OCI-LY3 (cell line): Measurements from ENCODE around the gene ZNF764.

Experiments
- H2AFZ ChIP-seq: fragments of 200-600, 300-600 bp; shearing (Covaris generic); 2 replicates; pipeline ENCODE4 v1.6.0; 2014; ENCODE audit warnings: antibody characterized with exemption, low read depth, low read length
- H3K27ac ChIP-seq: fragments of 200-600, 300-600 bp; sonication (generic); 2 replicates; pipeline ENCODE4 v1.5.1; 2014; ENCODE audit warnings: mild to moderate bottlenecking, low read length, moderate library complexity, mixed read lengths
- H3K27me3 ChIP-seq: fragments of 200-600, 300-600 bp; sonication (generic); 2 replicates; pipeline ENCODE4 v1.6.1; 2014; ENCODE audit warnings: low read depth, low read length, mixed read lengths
- H3K36me3 ChIP-seq: fragments of 200-600, 300-600 bp; sonication (generic); replicated peaks from 2 replicates; pipeline ENCODE3; 2014; ENCODE audit warnings: low read depth, low read length, mixed read lengths
- H3K4me1 ChIP-seq: fragments of 300-600, 200-600 bp; sonication (generic); 2 replicates; pipeline ENCODE4 v1.6.1; 2014; ENCODE audit warnings: low read length, mixed read lengths
- H3K4me2 ChIP-seq: fragments of 200-600, 300-600 bp; sonication (generic); 2 replicates; pipeline ENCODE4 v1.6.1; 2014; ENCODE audit warnings: low read length, mixed read lengths
- H3K4me3 ChIP-seq: fragments of 300-600, 200-600 bp; sonication (generic); 2 replicates; pipeline ENCODE4 v1.5.1; 2014; ENCODE audit warnings: antibody characterized with exemption, mild to moderate bottlenecking, low read length, moderate library complexity
- H3K79me2 ChIP-seq: fragments of 300-600, 200-600 bp; shearing (Covaris generic); 2 replicates; pipeline ENCODE4 v1.6.1; 2014; ENCODE audit warnings: mild to moderate bottlenecking, low read length, mixed read lengths
- H3K9ac ChIP-seq: fragments of 300-600, 200-600 bp; shearing (Covaris generic); 2 replicates; pipeline ENCODE4 v1.6.0; 2014; ENCODE audit warnings: mild to moderate bottlenecking, low read length, moderate library complexity
- H3K9me3 ChIP-seq: fragments of 200-600, 300-600 bp; shearing (Covaris generic); 2 replicates; pipeline ENCODE4 v1.6.1; 2014; ENCODE audit warnings: low read length, mixed read lengths; ENCODE audit not compliant: insufficient read depth
- H4K20me1 ChIP-seq: fragments of 200-600, 300-600 bp; sonication (generic); 2 replicates; pipeline ENCODE4 v1.6.1; 2016; ENCODE audit warnings: low read length, mixed read lengths; ENCODE audit not compliant: insufficient read depth
- CTCF ChIP-seq: fragments of 200-600, 300-600 bp; sonication (generic); IDR thresholded peaks from 2 replicates; pipeline ENCODE4 v1.5.1; 2014; ENCODE audit warnings: antibody characterized with exemption, low read length, low read depth
- EZH2phosphoT487 ChIP-seq: fragments of 200-600 bp; shearing (Covaris generic); IDR thresholded peaks from 2 replicates; pipeline ENCODE4 v1.6.1; 2018; ENCODE audit warnings: antibody characterized with exemption, mixed run types, low read depth

Gene ZNF764

GRCh38 chr16:30585400-30586191 is 27.4 kb upstream of the ZNF764 start, which contains the start of gene ZNF785:
Gene ZNF785 (minus strand): TSS chr16:30585697. CDS start chr16:30585611, 86 bp downstream.
- Histone ChIP-seq H3K36me3 (no peaks in the 10 kb centered on the region), H3K27me3 (no peaks in the 10 kb centered on the region), H4K20me1 (no peaks in the 10 kb centered on the region), H3K4me2 (no peak within 1 kb of the TSS), H3K4me1 (no peaks in the 10 kb centered on the region), H3K27ac (no peak within 1 kb of the TSS), H2AFZ (no peak within 1 kb of the TSS), H3K79me2 (no peaks in the 10 kb centered on the region), H3K9me3 (no peaks in the 10 kb centered on the region), H3K9ac (no peak within 1 kb of the TSS), H3K4me3 (no peak within 1 kb of the TSS)
- TF ChIP-seq CTCF: no peak

GRCh38 chr16:30585022-30585399 is 26.8 kb upstream of the ZNF764 start:
- Histone ChIP-seq H3K4me1 (no peaks in the 10 kb centered on the region), H2AFZ (no peak overlapping the region), H3K27ac (no peak overlapping the region), H3K4me2 (no peak overlapping the region), H4K20me1 (no peaks in the 10 kb centered on the region), H3K9me3 (no peaks in the 10 kb centered on the region), H3K9ac (no peak overlapping the region), H3K27me3 (no peaks in the 10 kb centered on the region), H3K4me3 (no peak overlapping the region), H3K36me3 (no peaks in the 10 kb centered on the region), H3K79me2 (no peaks in the 10 kb centered on the region)
- no peak for TF ChIP-seq CTCF
- no peak for TF ChIP-seq EZH2phosphoT487

DNA sequence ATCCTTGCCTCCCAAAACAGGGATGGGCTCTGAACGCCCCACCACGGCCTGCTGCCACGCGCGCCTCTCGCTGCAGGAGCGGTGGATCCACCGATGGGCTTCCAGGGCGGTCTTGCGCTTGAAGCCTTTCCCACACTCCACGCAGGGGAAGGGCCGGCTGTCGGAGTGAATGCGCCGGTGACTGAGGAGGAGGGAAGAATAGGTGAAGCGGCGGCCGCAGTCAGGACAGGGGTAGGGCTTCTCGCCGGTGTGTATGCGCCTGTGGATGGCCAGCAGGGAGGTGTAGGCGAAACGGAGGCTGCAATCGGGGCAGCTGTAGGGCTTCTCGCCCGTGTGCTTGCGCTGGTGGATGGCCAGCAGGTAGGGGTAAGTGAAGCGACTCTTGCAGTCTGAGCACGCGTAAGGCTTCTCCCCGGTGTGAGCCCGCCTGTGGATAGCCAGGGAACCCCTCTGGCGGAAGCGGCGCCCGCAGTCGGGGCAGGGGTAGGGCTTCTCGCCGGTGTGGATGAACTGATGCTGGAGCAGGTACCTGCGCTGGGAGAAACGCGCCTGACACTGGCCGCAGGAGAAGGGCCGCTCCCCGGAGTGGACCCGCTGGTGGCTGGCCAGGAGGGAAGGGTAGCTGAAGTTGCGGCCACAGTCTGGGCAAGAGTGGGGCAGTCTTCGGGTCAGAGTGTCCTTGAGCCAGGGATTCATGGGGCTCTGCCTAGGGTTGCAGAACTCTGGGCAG is 24.6 kb upstream of the ZNF764 start:
- Histone ChIP-seq H3K36me3 (no peaks in the 10 kb centered on the region), H3K4me3 (no peak overlapping the region), H3K4me1 (no peaks in the 10 kb centered on the region), H3K27me3 (no peaks in the 10 kb centered on the region), H2AFZ (no peak overlapping the region), H3K79me2 (no peaks in the 10 kb centered on the region), H3K27ac (no peak overlapping the region), H4K20me1 (no peaks in the 10 kb centered on the region), H3K4me2 (no peak overlapping the region), H3K9ac (no peak overlapping the region), H3K9me3 (no peaks in the 10 kb centered on the region)
- no peak for TF ChIP-seq EZH2phosphoT487

- H3K4me2 ChIP-seq: no peak overlapping the region
- H4K20me1 ChIP-seq: no peaks in the 10 kb centered on the region
- H3K9me3 ChIP-seq: no peaks in the 10 kb centered on the region
- H3K36me3 ChIP-seq: no peaks in the 10 kb centered on the region
- no peak overlapping the region for H2AFZ ChIP-seq
- H3K4me1 ChIP-seq: no peaks in the 10 kb centered on the region
- TF ChIP-seq CTCF: no peak
- TF ChIP-seq EZH2phosphoT487: no peak
- no peaks in the 10 kb centered on the region for H3K27me3 ChIP-seq
- no peak overlapping the region for H3K27ac ChIP-seq
- H3K4me3 ChIP-seq: no peak overlapping the region
- H3K9ac ChIP-seq: no peak overlapping the region
- H3K79me2 ChIP-seq: no peaks in the 10 kb centered on the region
These were observed 23.3 kb upstream of the ZNF764 start for GRCh38 chr16:30581457-30581856.
